ENCODE measurements around the gene MAP3K12.
"Not testable (repeated sequence)": the region's sequence is repeated elsewhere in the genome, so short reads cannot be mapped to it uniquely, and the experiment has no call there.

MAP3K12 gene

GRCh38 chr12:53466640-53467039 lies 32.6 kb downstream of the MAP3K12 start:
- no peak for DNase-seq

DNA sequence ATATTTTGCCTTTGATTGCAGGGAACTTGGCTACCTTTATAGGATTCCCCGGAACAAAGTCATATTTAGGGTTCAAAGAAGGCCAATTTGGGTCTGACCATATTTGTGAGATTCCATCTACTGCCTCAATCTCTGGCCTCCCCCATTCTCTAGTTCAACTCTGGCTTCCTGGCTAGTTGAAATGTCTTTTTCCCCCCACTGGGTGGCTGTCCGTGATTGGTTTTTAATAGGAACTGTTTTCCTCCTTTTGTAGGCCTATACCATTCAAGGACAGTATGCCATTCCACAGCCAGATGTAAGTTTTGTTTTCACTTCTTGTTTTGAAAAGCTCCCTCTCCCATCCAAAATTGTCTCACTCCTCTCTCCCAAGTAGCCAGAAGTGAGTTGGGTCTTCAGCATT lies 33.6 kb downstream of the MAP3K12 start:
- DNase-seq: no peak

DNA sequence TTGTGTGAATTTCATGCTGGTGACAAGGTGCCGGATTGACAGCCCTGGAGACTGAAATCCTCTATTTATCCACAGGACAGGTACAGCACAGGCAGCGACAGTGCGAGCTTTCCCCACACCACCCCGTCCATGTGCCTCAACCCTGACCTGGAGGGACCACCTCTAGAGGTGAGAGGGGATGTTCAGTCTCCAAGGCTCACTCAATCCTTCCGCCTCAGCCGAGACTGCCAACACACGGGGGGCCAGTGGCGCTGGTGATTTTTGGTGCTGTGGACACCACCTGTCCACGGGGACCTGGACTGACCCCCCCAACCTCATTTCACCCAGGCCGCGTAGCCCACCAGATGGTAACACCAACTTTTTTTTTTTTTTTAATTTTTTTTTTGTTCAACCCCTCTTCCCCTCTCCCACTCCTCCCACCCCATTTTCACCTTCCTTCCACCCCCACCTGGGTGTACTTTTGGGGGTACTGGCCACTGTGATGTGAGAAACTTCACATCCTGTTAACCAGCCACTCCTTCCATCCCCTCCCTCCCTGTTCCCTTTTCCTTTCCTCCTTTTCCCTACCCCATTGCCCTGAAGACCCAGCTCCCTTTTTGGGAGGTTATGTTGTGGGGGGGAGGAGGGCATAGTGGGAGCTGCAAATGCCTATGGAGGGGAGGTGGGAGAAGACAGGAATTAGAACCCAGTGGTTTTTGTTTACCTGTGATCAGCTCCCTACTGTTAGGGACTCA lies 34.4 kb downstream of the MAP3K12 start:
- DNase-seq: no peak

DNA sequence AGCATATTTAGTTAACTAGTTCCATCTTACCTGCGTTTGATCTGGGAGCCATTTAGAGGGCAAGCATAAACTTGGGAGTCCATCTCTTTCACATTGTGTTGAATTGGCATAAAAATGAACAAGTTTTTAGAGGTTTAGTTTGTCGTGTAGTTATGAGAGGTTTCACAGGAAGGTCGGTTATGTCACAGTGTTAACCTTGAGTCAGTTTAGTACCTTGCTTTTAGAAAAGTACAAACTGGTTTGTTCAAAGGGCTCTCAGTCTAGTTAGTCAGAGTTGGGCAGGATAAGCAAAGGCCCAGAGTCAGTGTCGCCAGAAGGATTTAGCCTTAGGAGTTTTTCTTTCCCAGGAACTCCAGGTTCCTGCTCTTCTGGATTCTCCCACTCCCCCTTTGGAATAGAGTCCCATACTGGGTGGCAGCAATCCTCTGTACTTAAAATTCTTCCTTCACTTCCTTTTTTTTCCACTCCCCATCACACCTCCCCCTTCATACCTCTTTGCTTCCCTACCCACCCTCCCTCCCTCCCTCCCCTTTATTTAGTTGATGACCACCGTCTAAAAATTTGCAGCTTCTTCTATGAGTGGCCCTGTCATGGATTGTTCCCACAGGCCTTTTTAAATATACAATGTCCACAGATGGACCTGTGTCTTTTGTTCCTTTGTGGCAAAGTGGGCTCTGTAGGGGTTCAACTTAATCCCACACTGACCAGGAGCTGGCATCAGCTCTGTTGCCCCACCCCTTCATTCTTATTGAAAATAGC lies 35.3 kb downstream of the MAP3K12 start:
- no peak for DNase-seq

DNA sequence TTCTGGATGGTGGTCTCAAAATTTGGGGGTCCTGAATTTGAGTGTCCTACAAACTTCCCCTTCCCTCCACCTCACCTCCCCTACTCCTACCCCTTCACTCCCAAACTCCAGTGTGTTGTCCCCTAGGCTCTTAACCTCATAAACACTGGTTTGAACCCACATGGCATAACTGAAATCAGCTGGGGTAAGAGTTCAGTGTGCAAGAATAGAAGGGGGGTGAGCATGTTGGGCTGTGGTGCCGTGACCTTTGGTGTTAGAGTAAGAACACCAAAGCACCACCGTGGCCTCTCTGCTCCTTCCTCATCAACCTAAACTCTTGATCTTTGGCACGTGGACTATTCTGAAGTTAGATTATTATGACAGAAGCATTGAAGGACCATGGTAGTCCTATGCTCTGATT lies 36.3 kb downstream of the MAP3K12 start:
- no peak for DNase-seq

DNA sequence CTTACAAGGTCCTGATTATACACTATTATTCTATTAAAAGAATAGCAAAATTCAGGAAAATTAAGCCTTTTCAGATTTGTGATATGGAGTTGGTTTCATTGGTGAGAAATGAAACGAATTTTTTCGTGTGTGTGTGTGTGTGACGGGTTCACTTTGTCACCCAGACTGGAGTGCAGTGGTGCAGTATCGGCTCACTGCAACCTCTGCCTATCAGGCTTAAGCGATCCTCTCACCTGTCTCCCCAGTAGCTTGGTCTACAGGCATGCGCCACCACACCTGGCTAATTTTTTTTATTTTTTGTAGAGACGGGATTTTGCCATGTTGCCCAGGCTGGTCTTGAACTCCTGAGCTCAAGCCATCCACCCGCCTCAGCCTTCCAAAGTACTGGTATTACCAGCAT lies 37.7 kb downstream of the MAP3K12 start:
- no peak for DNase-seq

GRCh38 chr12:53461059-53461458 lies 38.2 kb downstream of the MAP3K12 start:
- no peak for DNase-seq

- no peak for DNase-seq
These were observed 40.2 kb downstream of the MAP3K12 start for GRCh38 chr12:53459097-53459496.

DNA sequence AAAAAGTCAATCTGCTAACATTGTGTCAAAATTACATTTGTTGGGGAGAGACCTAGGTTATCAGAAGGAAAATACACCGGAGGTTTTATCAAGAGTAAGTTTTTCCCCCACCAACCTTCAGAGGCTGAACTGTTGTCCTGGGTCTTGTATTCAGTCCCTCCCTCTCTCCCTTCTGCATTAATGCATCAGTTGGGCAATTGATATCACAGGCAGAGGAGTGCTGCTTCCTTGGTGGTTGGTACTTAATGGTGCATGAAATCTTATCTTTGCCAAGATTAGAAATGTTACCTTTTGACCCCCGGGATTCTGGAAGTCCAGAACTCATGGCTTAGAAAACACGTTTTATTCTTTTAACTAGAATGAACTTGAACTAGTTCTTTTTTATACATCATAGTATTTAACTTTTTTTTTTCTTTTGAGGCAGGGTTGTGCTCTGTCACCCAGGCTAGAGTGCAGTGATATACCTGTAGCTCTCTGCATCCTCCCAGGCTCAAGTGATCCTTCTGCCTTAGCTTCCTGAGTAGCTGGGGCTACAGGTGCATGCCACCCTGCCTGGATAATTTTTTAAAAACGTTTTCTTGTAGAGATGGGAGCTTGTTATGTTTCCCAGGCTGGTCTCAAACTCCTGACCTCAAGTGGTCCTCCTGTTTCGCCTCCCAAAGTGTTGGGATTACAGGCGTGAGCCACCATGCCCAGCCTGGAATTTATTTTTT lies 42.4 kb downstream of the MAP3K12 start:
- DNase-seq: no peak

- no peak for DNase-seq
These were observed 44.6 kb downstream of the MAP3K12 start for GRCh38 chr12:53454707-53455106.

DNA sequence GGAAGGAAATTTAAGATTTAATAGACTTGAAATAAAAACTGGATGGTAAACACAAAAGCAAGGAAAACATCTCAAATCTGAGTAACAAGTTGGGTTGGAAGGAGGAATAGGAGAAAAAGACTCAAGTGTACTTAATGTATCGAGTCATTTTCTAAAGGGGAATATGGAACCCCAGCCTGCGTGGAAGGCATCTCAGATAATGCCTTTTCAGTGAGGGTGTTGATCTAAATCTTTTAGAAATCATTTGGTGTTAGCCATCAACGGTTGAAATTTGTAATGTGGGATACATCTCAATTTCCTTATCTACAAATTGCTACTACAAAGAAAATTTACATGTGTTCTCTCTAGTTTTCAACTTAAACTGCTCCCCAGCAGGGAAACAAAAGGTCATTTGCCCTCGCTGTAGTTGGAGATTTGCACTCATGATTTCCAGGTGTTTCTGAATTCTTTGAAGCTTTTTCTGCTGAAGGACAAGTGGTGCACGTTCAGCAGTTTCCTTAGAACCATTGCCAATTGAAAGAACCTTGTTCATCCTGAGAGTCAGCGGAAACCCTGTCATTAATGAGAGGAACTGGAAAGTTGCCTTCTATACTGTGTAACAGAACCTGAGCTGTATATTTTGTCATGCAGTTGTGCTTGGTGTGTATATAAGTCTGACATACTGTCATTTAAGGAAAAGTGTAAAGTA lies 45.2 kb downstream of the MAP3K12 start:
- DNase-seq: no peak

GRCh38 chr12:53452159-53453077 lies 46.8 kb downstream of the MAP3K12 start:
- DNase-seq: peak; percentile 14

- DNase-seq: peak; percentile 93
These were observed 47.5 kb downstream of the MAP3K12 start, which contains the start of gene PCBP2 for GRCh38 chr12:53451661-53452158. PCBP2 (plus strand) TSS chr12:53452102; CDS start chr12:53454801, 2,699 bp downstream.

GRCh38 chr12:53450936-53451335 lies 48.3 kb downstream of the MAP3K12 start:
- DNase-seq: no peak

GRCh38 chr12:53444593-53445325 lies 54.5 kb downstream of the MAP3K12 start:
- DNase-seq: not testable (repeated sequence)

DNA sequence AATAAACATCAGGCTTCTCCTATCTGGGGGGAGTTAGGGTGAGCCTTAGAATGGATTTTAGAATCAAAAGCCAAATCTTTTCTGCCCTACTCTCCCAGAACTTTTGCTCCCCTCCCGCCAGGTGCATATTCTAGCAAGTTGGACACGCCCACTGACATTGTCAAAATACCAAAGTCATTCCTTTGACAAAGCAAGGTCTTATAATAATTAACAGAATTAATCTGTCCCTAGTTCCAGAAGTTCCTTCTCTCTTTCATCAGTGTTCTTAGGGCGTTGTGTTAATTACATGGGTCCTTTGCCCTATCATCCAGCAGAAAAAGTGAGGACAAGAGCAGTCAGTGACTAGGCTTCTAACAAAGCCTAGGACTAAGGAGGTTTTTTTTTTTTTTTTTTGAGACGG lies 55.3 kb downstream of the MAP3K12 start:
- DNase-seq: no peak

DNA sequence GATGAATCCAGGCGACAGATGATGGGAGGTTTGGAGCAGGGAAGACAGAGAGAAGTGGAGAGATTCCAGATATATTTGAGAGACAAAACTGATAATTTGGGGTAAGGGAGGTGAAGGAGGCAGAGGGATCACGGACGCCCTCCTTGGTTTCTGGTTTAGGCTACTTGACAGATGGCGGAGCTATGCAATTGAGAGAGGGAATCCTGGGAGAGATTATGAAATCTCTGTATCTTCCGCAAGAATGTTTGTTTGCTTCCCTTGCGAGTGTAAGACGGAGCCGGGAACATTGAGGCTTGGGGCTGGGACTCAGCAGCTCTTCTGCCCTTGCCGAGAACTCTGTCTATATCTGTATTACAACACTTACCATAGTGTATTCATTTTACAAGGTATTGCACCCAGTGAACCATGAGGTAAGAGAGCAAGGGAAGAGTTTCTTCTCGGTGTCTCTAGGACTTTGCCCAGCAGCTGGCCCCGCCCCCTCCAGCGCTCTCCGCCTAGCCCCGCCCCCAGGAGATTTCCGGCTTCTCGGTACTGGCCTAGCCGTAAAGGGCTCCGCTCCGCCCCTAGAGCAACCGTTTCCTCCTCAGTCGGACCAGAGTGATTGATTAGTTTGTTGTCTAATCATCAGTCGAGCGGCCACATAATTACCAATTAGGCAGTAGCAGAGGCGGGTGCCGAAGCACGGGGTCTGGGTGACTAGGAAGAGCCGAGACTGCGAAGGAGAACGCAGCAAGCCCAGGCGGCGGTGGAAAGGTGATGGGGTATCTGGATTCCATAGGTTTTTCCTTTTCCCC lies 58.0 kb downstream of the MAP3K12 start, which contains the start of gene PRR13:
PRR13 (plus strand) TSS at position 695 of the 794 bp plus-strand sequence. CDS start 981 bp downstream, outside the sequence.
- DNase-seq: peak; percentile 91

DNA sequence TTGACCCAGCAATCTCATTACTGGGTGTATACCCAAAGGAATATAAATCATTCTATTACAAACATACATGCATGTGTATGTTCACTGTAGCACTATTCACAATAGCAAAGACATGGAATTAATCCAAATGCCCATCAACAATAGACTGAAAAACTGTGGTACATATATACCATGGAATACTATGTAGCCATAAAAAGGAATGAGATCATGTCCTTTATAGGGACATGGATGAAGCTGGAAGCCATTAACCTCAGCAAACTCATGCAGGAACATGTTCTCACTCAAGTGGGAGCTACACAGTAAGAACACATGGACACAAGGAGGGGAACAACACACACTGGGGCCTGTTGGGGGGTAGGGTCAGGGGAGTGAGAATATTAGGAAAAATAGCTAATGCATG lies 59.7 kb downstream of the MAP3K12 start:
- DNase-seq: not testable (repeated sequence)

GRCh38 chr12:53435326-53435725 lies 63.9 kb downstream of the MAP3K12 start:
- DNase-seq: not testable (repeated sequence)

DNA sequence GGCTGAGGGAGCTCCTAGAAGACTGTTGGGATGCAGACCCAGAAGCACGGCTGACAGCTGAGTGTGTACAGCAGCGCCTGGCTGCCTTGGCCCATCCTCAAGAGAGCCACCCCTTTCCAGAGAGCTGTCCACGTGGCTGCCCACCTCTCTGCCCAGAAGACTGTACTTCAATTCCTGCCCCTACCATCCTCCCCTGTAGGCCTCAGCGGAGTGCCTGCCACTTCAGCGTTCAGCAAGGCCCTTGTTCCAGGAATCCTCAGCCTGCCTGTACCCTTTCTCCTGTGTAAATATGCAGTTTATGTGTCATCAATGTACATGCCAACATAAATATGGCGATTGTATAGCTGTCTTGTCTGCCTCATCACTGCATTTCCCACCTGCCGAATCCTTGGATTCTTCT lies 68.1 kb downstream of the MAP3K12 start:
- DNase-seq: no peak
